Muscle layer of duodenum (tissue), 2 donors: Measurements from ENCODE around the gene NECTIN1.

ENCODE experiments used
- H3K27ac ChIP-seq: one replicate; pipeline ENCODE4 v1.7.0; 2013; ENCODE audit warnings: mild to moderate bottlenecking, low read length
- H3K27me3 ChIP-seq: one replicate; pipeline ENCODE4 v1.7.0; 2013; ENCODE audit warnings: low read depth, mild to moderate bottlenecking, control low read depth, low read length
- H3K36me3 ChIP-seq, 2 donors: one replicate each; pipeline ENCODE4 v1.7.0; 2013; ENCODE audit warnings: low read length in 2 of 2, control low read depth in 1 of 2, mild to moderate bottlenecking in 1 of 2; ENCODE audit not compliant: insufficient read depth in 2 of 2, control insufficient read depth in 1 of 2
- H3K4me1 ChIP-seq, 2 donors: one replicate each; pipeline ENCODE4 v1.7.0; 2013; ENCODE audit warnings: low read length in 2 of 2, mild to moderate bottlenecking in 2 of 2, control low read depth in 1 of 2, moderate library complexity in 1 of 2; ENCODE audit not compliant: insufficient read depth in 2 of 2, control insufficient read depth in 1 of 2
- H3K4me3 ChIP-seq, 2 donors: one replicate each; pipeline ENCODE4 v1.7.0; 2013; ENCODE audit warnings: low read length in 2 of 2, low read depth in 1 of 2, mild to moderate bottlenecking in 1 of 2
- H3K9me3 ChIP-seq, 2 donors: one replicate each; pipeline ENCODE4 v1.7.0; 2013; ENCODE audit warnings: low read length in 2 of 2, control low read depth in 1 of 2, mild to moderate bottlenecking in 1 of 2; ENCODE audit not compliant: control insufficient read depth in 1 of 2
- donor health status: healthy.

The NECTIN1 gene

DNA sequence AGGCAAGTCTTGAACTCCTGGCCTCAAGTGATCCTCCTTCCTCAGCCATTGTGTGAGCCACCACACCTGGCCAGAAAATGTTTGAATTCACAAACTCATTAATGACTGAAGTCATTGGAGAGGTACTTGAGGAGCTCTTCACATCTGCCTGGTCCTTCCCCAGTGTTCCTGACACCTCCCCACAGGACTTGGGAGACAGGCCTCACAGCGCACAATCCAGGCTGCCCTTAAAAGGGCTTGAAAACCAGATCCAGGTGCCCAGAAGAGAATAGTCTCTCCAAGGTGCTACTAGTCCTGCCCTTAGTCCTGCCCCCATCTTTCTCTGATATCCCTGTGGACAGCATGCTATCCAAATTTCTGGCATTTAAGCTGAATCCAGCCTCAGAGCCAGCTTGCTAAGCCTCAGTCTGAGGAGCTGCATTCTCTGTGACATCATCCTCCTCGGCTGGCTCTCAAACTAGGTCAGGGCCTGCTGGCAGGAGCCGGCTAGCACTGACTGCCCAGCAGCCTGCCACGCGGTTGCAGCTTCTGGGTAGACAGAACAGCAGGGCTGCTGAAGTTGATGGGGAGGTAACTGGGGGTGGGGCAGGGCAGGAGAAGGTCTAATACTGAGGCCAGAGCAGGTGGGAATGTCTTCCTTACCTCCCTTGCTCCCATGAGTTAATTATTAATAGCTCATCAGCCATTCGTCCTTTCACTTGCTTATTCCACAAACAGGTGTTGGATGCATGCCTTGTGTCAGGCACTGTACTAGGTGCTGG lies 35.3 kb upstream of the NECTIN1 start:
- Histone ChIP-seq H3K36me3 (no peaks in the 10 kb centered on the region), H3K4me3 (no peak overlapping the region), H3K9me3 (no peaks in the 10 kb centered on the region), H3K4me1 (peaks cover 5 to 8% of the 10 kb centered on the region in 2 donors), H3K27ac (no peak overlapping the region), H3K27me3 (no peaks in the 10 kb centered on the region)

GRCh38 chr11:119763071-119763728 lies 34.2 kb upstream of the NECTIN1 start:
- H3K4me1 ChIP-seq: peaks cover 5 to 8% of the 10 kb centered on the region in 2 donors
- no peaks in the 10 kb centered on the region for H3K9me3 ChIP-seq
- H3K27me3 ChIP-seq: no peaks in the 10 kb centered on the region
- H3K4me3 ChIP-seq: no peak overlapping the region
- H3K36me3 ChIP-seq: no peaks in the 10 kb centered on the region
- no peak overlapping the region for H3K27ac ChIP-seq

DNA sequence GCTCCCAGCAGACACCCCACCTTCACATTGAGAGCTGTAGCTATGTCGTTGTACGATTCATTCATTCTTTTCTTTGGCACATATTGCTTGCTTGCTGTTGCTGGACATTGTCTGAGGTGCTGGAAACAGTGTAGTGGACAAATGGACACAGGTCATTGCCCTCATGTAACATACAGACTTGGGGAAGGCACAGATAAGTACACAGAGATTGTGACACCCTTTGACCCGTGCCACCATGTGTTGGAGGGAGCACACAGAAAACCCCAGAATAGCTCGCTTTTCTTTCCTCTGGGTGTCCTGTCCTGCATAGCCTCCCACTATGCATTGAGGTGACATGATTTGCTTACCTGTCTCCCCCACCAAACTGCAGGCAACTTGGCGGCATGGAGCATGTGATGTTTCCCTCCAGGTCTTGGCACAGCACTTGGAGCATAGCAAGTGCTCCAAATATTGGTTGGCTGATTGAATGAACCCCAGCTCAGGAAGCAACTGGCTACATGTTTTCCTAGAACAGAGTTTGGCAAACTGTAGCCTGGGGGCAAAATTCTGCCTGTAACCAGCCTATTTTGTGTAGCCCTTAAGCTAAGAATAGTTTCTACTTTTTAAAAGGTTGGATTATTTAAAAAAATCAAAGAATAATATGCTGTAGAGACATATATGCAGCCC lies 30.9 kb upstream of the NECTIN1 start:
- Histone ChIP-seq H3K4me3 (no peak overlapping the region), H3K4me1 (peaks cover 5 to 8% of the 10 kb centered on the region in 2 donors), H3K36me3 (no peaks in the 10 kb centered on the region), H3K9me3 (no peaks in the 10 kb centered on the region), H3K27me3 (no peaks in the 10 kb centered on the region), H3K27ac (no peak overlapping the region)

DNA sequence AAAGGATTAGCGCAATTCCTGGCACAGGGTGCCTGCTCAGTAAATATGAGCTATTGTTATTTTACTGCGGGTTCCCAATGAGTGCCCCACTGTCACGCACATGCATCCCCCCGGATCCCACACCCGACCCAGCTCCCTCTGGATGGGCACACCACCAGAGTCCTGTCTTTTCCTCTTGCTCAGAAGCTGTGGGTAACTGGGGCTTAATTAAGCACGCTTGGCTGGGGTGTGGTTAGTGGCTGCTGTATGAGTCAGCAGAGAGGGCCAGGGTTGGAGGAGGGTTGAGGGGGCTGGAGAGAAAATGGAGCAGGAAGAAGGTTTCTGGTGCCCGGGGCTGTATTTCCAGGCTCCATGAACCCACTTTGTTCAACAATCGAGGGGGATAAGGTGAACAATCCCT lies 30.3 kb upstream of the NECTIN1 start:
- Histone ChIP-seq H3K4me1 (peaks cover 0 to 4% of the 10 kb centered on the region in 2 donors), H3K4me3 (no peak overlapping the region), H3K27me3 (no peaks in the 10 kb centered on the region), H3K36me3 (no peaks in the 10 kb centered on the region), H3K9me3 (no peaks in the 10 kb centered on the region), H3K27ac (no peak overlapping the region)

DNA sequence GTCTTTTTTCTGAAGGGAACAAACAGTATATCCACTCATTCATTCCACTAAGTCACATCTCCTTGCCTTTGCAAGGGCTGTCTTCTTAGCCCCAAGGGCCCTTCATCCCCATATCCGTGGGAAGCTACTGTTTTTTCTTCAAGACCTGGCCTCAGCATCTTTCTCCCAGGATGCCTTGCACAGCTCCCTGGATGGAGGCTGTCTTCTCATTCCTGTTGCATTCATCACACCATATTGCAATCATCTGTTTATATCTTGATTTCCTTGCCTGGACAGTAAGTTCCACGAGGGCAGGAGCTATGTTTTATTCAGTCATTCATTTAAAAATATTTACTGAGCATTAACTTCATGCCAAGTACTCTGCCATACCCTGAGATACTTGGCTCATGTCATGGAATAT lies 29.3 kb upstream of the NECTIN1 start:
- H3K9me3 ChIP-seq: no peaks in the 10 kb centered on the region
- no peaks in the 10 kb centered on the region for H3K36me3 ChIP-seq
- no peaks in the 10 kb centered on the region for H3K4me1 ChIP-seq
- H3K27ac ChIP-seq: no peak overlapping the region
- H3K27me3 ChIP-seq: no peaks in the 10 kb centered on the region
- H3K4me3 ChIP-seq: no peak overlapping the region

- Histone ChIP-seq H3K27me3 (no peaks in the 10 kb centered on the region), H3K36me3 (no peaks in the 10 kb centered on the region), H3K27ac (no peak overlapping the region), H3K9me3 (no peaks in the 10 kb centered on the region), H3K4me1 (no peaks in the 10 kb centered on the region), H3K4me3 (no peak overlapping the region)
Observed at GRCh38 chr11:119757378-119757777, 28.4 kb upstream of the NECTIN1 start.

DNA sequence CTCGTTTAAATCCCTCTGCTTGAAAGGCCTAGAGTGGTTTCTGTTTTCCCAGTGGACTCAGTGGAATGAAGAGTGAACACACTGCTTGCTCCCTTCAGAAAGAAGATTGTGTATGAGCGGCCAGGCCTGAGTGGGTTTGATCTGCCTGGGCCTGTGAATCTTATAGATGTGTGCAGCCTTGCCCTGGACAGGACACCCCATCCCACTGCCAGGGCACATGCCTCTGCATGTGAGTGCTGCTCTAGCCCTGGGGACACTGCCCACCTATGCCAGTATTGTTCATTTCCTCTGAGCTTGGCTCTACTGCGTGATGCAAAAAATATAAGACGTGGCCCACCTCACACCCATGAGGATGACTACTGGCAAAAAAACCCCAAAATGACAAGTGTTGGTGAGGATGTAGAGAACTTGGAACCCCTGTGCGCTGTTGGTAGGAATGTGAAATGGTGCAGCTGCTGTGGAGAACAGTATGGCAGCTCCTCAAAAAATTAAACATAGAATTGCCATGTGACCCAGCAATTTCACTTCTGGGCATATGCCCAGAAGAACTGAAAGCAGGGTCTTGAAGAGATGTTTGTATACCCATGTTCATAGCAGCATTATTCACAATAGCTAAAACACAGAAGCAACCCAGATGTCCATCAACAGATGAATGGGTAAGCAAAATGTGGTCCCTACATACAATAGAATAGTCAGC lies 27.3 kb upstream of the NECTIN1 start:
- H3K27ac ChIP-seq: no peak overlapping the region
- H3K36me3 ChIP-seq: no peaks in the 10 kb centered on the region
- H3K9me3 ChIP-seq: no peaks in the 10 kb centered on the region
- H3K27me3 ChIP-seq: no peaks in the 10 kb centered on the region
- H3K4me3 ChIP-seq: no peak overlapping the region
- no peaks in the 10 kb centered on the region for H3K4me1 ChIP-seq

- H3K27ac ChIP-seq: no peak overlapping the region
- H3K4me3 ChIP-seq: no peak overlapping the region
- no peaks in the 10 kb centered on the region for H3K4me1 ChIP-seq
- H3K27me3 ChIP-seq: no peaks in the 10 kb centered on the region
- H3K36me3 ChIP-seq: no peaks in the 10 kb centered on the region
- H3K9me3 ChIP-seq: no peaks in the 10 kb centered on the region
Observed at GRCh38 chr11:119755356-119756071, 26.5 kb upstream of the NECTIN1 start.

DNA sequence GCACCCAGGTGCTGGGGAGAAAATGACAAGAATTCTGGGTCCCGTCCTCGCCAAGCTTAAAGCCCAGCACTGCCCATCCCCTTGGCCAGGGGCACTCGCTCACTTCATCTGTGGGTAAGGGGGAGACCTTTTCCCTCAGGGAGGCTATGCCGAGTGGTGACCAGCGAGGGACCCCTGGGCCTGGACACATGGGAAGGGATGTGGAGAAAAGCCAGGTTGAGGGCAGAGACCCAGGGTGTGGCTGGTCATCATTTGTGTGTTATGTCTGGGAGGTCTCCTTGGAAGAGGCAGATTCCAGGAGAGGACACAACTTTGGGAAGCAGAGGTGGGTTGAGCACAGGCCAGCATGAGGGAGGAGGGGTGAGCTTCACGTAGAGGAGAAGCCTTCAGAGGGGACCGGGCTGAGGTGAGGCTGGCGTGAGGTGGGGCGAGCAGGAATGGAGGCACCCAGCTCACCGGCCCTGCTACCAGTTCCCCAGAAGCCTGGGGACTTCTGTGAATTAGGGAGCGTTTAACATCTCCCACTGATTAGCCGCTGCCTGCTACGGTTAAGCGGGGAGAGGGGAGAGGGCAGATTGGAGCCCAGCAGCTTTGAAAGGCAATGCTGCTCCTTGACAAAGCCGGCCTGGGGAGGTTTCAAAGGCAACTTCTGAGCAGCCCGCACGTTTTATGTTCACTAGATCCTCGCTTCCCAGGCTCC lies 25.8 kb upstream of the NECTIN1 start:
- H3K4me3 ChIP-seq: no peak overlapping the region
- no peaks in the 10 kb centered on the region for H3K27me3 ChIP-seq
- no peak overlapping the region for H3K27ac ChIP-seq

DNA sequence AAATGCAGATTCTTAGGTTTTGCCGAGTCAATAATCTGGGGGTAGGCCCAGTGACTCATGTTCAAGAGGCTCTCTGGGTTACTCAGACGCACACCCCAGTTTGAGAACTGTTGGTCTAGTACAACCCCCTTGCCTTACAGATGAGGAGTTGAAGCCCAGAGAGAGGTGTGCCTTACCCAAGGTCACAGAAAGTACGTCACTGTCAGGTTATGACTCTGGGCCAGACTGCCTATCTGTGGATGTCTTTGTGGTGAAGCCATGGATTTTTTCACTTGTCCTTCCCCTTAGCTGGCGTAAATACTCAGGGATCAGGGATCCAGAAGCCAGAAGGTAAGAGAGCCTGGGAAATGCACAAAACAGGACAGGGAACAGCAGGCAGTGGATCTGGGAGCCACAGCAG lies 25.2 kb upstream of the NECTIN1 start:
- H3K4me1 ChIP-seq: no peaks in the 10 kb centered on the region
- no peaks in the 10 kb centered on the region for H3K36me3 ChIP-seq
- no peak overlapping the region for H3K4me3 ChIP-seq
- H3K27ac ChIP-seq: no peak overlapping the region
- H3K27me3 ChIP-seq: no peaks in the 10 kb centered on the region
- H3K9me3 ChIP-seq: no peaks in the 10 kb centered on the region

More for the DNA sequence above, 25.8 kb upstream of the NECTIN1 start:
- no peaks in the 10 kb centered on the region for H3K4me1 ChIP-seq
- H3K9me3 ChIP-seq: no peaks in the 10 kb centered on the region
- H3K36me3 ChIP-seq: no peaks in the 10 kb centered on the region
